Liver (tissue), 3 donors: ENCODE measurements around the gene CD34.

ENCODE experiments used
- CTCF ChIP-seq: fragments of 150-350 bp; IDR thresholded peaks from 2 replicates; pipeline ENCODE4 v1.5.1; 2017; ENCODE audit warnings: improper control_type of control experiment, low read depth, low read length; ENCODE audit not compliant: missing input control
- RXRA ChIP-seq, 2 donors: IDR thresholded peaks; 2 replicates each; pipeline ENCODE4 v1.6.1; 2017 to 2018; ENCODE audit warnings: antibody characterized with exemption in 2 of 2, mild to moderate bottlenecking in 1 of 2
- donor health status: healthy.
- donor health status: healthy.

GRCh38 chr1:207869859-207870258 lies 41.1 kb downstream of the CD34 start:
- TF ChIP-seq RXRA (IDR thresholded peaks at IDR 0.05) (no peak), CTCF (no peak)
